ENCODE data around the gene C1QTNF6.
A peak's percentile ranks its signal among the peaks of the same experiment; 100 is the strongest.

- TF ChIP-seq CTCF (conservative IDR thresholded peaks at IDR 0.05; ENCODE audit: low read depth in 2 of 2) (peak; percentile 51 to 71), EZH2 (IDR thresholded peaks at IDR 0.05; ENCODE audit: low read depth, unreplicated experiment) (no peak), POLR2AphosphoS5 (IDR thresholded peaks at IDR 0.05; ENCODE audit: low read depth) (no peak), EZH2phosphoT487 (IDR thresholded peaks at IDR 0.05; ENCODE audit: unreplicated experiment) (no peak), ZNF331 (CRISPR knock-in tag; IDR thresholded peaks at IDR 0.05; ENCODE audit: low read depth) (no peak), JUNB (IDR thresholded peaks at IDR 0.05; ENCODE audit: unreplicated experiment) (no peak)
Measured at GRCh38 chr22:37198258-37199102, 10.4 kb upstream of the C1QTNF6 start.
